ENCODE measurements around the gene TMEM91. TPM values are rescaled to one million over a fixed set of nuclear protein-coding genes. Genes with fewer than 3 reads are reported as not detected.
"Not testable (repeated sequence)": the region's sequence is repeated elsewhere in the genome, so short reads cannot be mapped to it uniquely, and the experiment has no call there.

TMEM91 gene
- total RNA-seq: 3.8 TPM
- long read RNA-seq, partial matches to known transcripts: 0 of 1 reads
- long read RNA-seq, other reads (novel, unspliced or antisense): 1 of 1 reads

GRCh38 chr19:41376241-41376997, at the start of gene TMEM91:
Gene TMEM91, plus strand, starts transcription at chr19:41376533. Its CDS starts 1,777 bp downstream, at chr19:41378310.
- ATAC-seq (peak; percentile 47), DNase-seq (ENCODE audit: missing footprints) (peak; percentile 75)
- intact Hi-C loops (cut with DNase I): no loop called here

- DNase-seq (ENCODE audit: missing footprints): no peak
- intact Hi-C loops (cut with DNase I): no loop called here
- no peak for ATAC-seq
Observed at GRCh38 chr19:41327076-41327575, 49.2 kb upstream of the TMEM91 start.

- peak; percentile 89 for DNase-seq (ENCODE audit: missing footprints)
- intact Hi-C loops (cut with DNase I): no loop called here
- peak; percentile 48 for ATAC-seq
Observed at GRCh38 chr19:41327576-41328156, 48.7 kb upstream of the TMEM91 start.

- DNase-seq (ENCODE audit: missing footprints): no peak
- intact Hi-C loops (cut with DNase I): no loop called here
- no peak for ATAC-seq
Observed at GRCh38 chr19:41328157-41328841, 48.0 kb upstream of the TMEM91 start.

- intact Hi-C loops (cut with DNase I): no loop called here
- no peak for DNase-seq (ENCODE audit: missing footprints)
Observed at GRCh38 chr19:41328842-41329225, 47.5 kb upstream of the TMEM91 start.

GRCh38 chr19:41330481-41330880, 45.9 kb upstream of the TMEM91 start:
- intact Hi-C loops (cut with DNase I): no loop called here
- no peak for ATAC-seq
- no peak for DNase-seq (ENCODE audit: missing footprints)

More at GRCh38 chr19:41328842-41329225, 47.5 kb upstream of the TMEM91 start:
- ATAC-seq: peak; percentile 12

GRCh38 chr19:41330946-41331678, 45.2 kb upstream of the TMEM91 start:
- DNase-seq (ENCODE audit: missing footprints): no peak
- no peak for ATAC-seq

GRCh38 chr19:41332000-41332399, 44.3 kb upstream of the TMEM91 start:
- ATAC-seq (no peak), DNase-seq (ENCODE audit: missing footprints) (no peak)
- intact Hi-C loops (cut with DNase I): no loop called here

More at GRCh38 chr19:41330946-41331678, 45.2 kb upstream of the TMEM91 start:
- intact Hi-C loops (cut with DNase I): no loop called here

GRCh38 chr19:41332468-41332867, 43.9 kb upstream of the TMEM91 start:
- intact Hi-C loops (cut with DNase I): no loop called here
- DNase-seq (ENCODE audit: missing footprints) (no peak), ATAC-seq (no peak)

GRCh38 chr19:41334793-41335192, 41.5 kb upstream of the TMEM91 start:
- no peak for DNase-seq (ENCODE audit: missing footprints)
- ATAC-seq: peak; percentile 23
- intact Hi-C loops (cut with DNase I): no loop called here

- ATAC-seq: no peak
- intact Hi-C loops (cut with DNase I): no loop called here
Observed at GRCh38 chr19:41335467-41335866, 40.9 kb upstream of the TMEM91 start.

GRCh38 chr19:41339936-41340335, 36.4 kb upstream of the TMEM91 start:
- no peak for DNase-seq (ENCODE audit: missing footprints)
- ATAC-seq: no peak

More at GRCh38 chr19:41335467-41335866, 40.9 kb upstream of the TMEM91 start:
- no peak for DNase-seq (ENCODE audit: missing footprints)

GRCh38 chr19:41341669-41342490, 34.5 kb upstream of the TMEM91 start:
- ATAC-seq (peak; percentile 50), DNase-seq (ENCODE audit: missing footprints) (no peak)
- intact Hi-C loops (cut with DNase I): no loop called here

More at GRCh38 chr19:41339936-41340335, 36.4 kb upstream of the TMEM91 start:
- intact Hi-C loops (cut with DNase I): no loop called here

- DNase-seq (ENCODE audit: missing footprints) (no peak), ATAC-seq (no peak)
- intact Hi-C loops (cut with DNase I): no loop called here
Observed at GRCh38 chr19:41344162-41344561, 32.2 kb upstream of the TMEM91 start.

GRCh38 chr19:41346916-41347315, 29.4 kb upstream of the TMEM91 start:
- intact Hi-C loops (cut with DNase I); DNase-seq (ENCODE audit: missing footprints); ATAC-seq: not testable (repeated sequence)

- intact Hi-C loops (cut with DNase I): loop anchor here (1.0 to 5.0 kb wide), 3 partner anchors 26 to 149 kb away; partner anchors contain the start of gene CCDC97
Observed at GRCh38 chr19:41350735-41351338, 25.5 kb upstream of the TMEM91 start.

More at GRCh38 chr19:41350735-41351338, 25.5 kb upstream of the TMEM91 start:
- no peak for DNase-seq (ENCODE audit: missing footprints)
- peak; percentile 17 for ATAC-seq

Data from Right ventricle myocardium inferior (tissue), 1 donor.